Calu3 (cell line): ENCODE data around the gene SPART. TPM values are rescaled to one million over a fixed set of nuclear protein-coding genes. Genes with fewer than 3 reads are reported as not detected.
"Not testable (repeated sequence)": the region's sequence is repeated elsewhere in the genome, so short reads cannot be mapped to it uniquely, and the experiment has no call there.

Experiments
- BruUV-seq: library from RNA; stranded (reverse); fragments of 400-500 nt; replicated peaks from 2 replicates; lab custom pipeline; 2021; lab: Mats Ljungman, UMichigan
- CTCF ChIA-PET: fragments of 300-600 bp; sonication (Branson Sonifier 250); formaldehyde crosslinking; loops from one replicate; lab custom pipeline; 2022; ENCODE audit warnings: antibody characterized with exemption; lab: Charles Lee
- DNase-seq: peaks from one replicate; pipeline ENCODE4 v3.0.0; 2022
- H3K27ac Mint-ChIP-seq: one replicate; pipeline ENCODE4 v1.8.0; 2022; ENCODE audit warnings: mixed read lengths; ENCODE audit not compliant: unreplicated experiment
- H3K27me3 Mint-ChIP-seq: one replicate; pipeline ENCODE4 v1.8.0; 2022; ENCODE audit warnings: mixed read lengths; ENCODE audit not compliant: unreplicated experiment
- H3K36me3 Mint-ChIP-seq: one replicate; pipeline ENCODE4 v1.8.0; 2022; ENCODE audit warnings: mild to moderate bottlenecking, moderate library complexity, mixed read lengths; ENCODE audit not compliant: insufficient read depth, unreplicated experiment
- H3K4me1 Mint-ChIP-seq: one replicate; pipeline ENCODE4 v1.8.0; 2022; ENCODE audit warnings: mild to moderate bottlenecking, low read depth, mixed read lengths; ENCODE audit not compliant: unreplicated experiment
- H3K4me3 Mint-ChIP-seq: one replicate; pipeline ENCODE4 v1.8.0; 2022; ENCODE audit warnings: mild to moderate bottlenecking, low read depth, moderate library complexity, mixed read lengths; ENCODE audit not compliant: unreplicated experiment
- H3K9me3 Mint-ChIP-seq: one replicate; pipeline ENCODE4 v1.8.0; 2022; ENCODE audit warnings: low read depth, mixed read lengths; ENCODE audit not compliant: unreplicated experiment
- intact Hi-C: fragments of 100-400 bp; cut with micrococcal nuclease; formaldehyde crosslinking; loops from one replicate; pipeline ENCODE4 v1.10.0; 2022; ENCODE audit not compliant: unreplicated experiment
- total RNA-seq: library from RNA; stranded (reverse); gene quantifications from 2 replicates; pipeline ENCODE4 v1.2.3, GENCODE V29; 2022
- TF ChIP-seq, protein P1 (sequence below): fragments of 200-600 bp; IDR thresholded peaks from one replicate; pipeline ENCODE4 v1.8.0; 2022; ENCODE audit warnings: antibody characterized with exemption; ENCODE audit not compliant: unreplicated experiment

SPART gene
- total RNA-seq, 1 experiment from 2014 or later = not detected

DNA sequence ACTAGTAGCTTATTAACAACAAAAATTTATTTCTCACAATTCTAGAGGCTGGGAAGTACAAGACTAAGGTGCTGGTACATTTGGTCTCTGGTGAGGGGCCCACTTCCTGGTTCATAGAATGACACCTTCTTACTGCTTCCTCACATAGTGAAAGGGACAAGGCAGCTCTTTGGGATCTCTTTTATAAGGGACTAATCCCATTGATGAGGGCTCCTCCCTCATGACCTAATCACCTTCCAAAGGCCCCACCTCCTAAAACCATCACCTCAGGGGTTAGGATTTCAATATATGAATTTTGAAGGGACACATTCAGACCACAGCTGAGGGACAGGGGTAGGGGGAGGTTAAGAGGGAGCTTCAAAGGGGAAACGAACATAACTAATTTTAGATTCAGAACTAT is 20.3 kb downstream of the SPART start:
- no peak for DNase-seq
- Mint-ChIP-seq H3K9me3 (peaks cover 3% of the 10 kb centered on the region), H3K4me3 (no peak overlapping the region), H3K4me1 (no peaks in the 10 kb centered on the region), H3K36me3 (no peaks in the 10 kb centered on the region), H3K27ac (no peak overlapping the region), H3K27me3 (no peaks in the 10 kb centered on the region)
- TF ChIP-seq, protein P1, sequence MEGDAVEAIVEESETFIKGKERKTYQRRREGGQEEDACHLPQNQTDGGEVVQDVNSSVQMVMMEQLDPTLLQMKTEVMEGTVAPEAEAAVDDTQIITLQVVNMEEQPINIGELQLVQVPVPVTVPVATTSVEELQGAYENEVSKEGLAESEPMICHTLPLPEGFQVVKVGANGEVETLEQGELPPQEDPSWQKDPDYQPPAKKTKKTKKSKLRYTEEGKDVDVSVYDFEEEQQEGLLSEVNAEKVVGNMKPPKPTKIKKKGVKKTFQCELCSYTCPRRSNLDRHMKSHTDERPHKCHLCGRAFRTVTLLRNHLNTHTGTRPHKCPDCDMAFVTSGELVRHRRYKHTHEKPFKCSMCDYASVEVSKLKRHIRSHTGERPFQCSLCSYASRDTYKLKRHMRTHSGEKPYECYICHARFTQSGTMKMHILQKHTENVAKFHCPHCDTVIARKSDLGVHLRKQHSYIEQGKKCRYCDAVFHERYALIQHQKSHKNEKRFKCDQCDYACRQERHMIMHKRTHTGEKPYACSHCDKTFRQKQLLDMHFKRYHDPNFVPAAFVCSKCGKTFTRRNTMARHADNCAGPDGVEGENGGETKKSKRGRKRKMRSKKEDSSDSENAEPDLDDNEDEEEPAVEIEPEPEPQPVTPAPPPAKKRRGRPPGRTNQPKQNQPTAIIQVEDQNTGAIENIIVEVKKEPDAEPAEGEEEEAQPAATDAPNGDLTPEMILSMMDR = no peak
- BruUV-seq = no TSS peak
- intact Hi-C loops = no loop called here
- CTCF ChIA-PET = no interaction called here

DNA sequence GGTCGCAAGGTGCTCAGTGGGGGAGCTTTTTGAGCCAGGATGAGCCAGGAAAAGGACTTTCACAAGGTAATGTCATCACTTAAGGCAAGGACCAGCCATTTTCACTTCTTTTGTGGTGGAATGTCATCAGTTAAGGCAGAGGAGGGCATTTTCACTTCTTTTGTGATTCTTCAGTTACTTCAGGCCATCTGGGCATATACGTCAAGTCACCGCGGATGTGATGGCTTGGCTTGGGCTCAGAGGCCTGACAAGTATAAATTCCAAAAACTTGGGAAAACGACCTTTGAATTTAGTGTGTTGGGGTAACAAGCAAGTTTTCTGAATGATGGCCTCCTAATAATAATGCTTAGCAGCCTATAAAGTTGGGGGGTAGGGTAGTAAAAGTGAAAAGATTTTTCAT is 21.3 kb downstream of the SPART start:
- H3K27ac Mint-ChIP-seq, intact Hi-C loops, BruUV-seq, H3K4me3 Mint-ChIP-seq, H3K9me3 Mint-ChIP-seq, DNase-seq, CTCF ChIA-PET, H3K27me3 Mint-ChIP-seq, H3K36me3 Mint-ChIP-seq, H3K4me1 Mint-ChIP-seq: not testable (repeated sequence)

DNA sequence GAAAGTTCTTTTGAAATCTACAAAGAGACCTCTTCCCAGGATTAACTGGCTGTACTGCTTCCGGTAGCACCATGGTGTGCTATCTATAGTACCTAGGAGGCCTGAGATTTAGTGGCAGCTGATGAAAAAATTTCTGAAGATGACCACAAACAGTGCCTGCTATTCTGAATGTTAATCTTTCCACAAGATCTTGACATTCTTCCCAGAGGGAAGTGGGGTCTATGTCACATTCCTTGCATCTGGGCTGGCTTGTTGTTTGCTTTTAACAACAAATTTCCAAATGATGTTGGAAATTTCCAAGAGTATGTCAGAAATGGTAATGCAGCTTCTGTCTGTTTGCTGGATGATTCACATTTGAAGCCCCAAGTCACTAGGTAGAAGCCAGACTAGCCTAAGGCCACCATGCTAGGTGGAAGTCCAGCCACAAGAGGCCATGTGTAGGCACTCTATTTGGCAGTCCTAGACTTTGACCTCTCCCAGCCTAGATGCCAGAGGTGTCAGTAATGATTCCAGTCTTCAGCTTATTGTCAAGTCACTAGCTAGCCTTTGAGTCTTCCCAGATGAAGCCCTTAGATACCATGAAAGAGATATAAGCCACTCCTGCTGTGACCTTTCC is 22.1 kb downstream of the SPART start:
- DNase-seq = no peak
- Mint-ChIP-seq H3K4me1 (no peaks in the 10 kb centered on the region), H3K9me3 (peaks cover 3% of the 10 kb centered on the region), H3K27me3 (no peaks in the 10 kb centered on the region), H3K4me3 (no peak overlapping the region), H3K36me3 (no peaks in the 10 kb centered on the region), H3K27ac (no peak overlapping the region)
- TF ChIP-seq, protein P1 = no peak
- intact Hi-C loops = no loop called here
- BruUV-seq = no TSS peak
- CTCF ChIA-PET = no interaction called here

DNA sequence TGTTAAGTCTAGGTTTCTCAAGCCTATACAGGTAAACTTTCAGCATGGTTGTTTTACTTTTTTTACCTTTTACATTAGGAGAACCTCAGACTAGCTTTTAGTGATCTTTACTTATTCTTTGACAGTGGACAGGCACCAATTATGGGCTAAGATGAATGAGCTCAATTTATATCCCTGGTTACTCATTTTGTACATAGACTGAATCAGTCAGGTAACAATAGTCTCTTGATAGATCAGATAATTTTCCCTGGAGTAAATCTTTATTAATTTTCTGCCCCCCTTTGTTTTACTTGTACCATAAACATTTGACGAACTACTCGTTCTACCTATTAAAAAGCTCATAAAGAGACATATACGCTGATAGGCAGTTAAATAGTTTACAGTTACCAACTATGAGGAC is 22.8 kb downstream of the SPART start:
- Mint-ChIP-seq H3K27me3 (no peaks in the 10 kb centered on the region), H3K36me3 (no peaks in the 10 kb centered on the region), H3K4me3 (no peak overlapping the region), H3K4me1 (no peaks in the 10 kb centered on the region), H3K27ac (no peak overlapping the region), H3K9me3 (peaks cover 3% of the 10 kb centered on the region)
- DNase-seq = no peak
- intact Hi-C loops = no loop called here
- CTCF ChIA-PET = no interaction called here
- TF ChIP-seq, protein P1 = no peak
- no TSS peak for BruUV-seq

DNA sequence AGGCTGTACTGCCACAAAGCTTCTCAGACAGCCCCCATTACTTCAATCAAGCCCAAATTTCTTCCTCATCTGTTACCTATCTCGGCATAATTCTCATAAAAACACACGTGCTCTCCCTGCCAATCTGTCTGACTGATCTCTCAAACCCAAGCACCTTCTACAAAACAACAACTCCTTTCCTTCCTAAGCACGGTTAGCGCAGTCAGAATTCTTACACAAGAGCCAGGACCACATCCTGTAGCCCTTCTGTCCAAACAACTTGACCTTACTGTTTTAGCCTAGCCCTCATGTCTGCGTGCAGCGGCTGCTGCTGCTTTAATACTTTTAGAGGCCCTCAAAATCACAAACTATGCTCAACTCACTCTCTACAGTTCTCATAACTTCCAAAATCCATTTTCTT is 26.4 kb downstream of the SPART start:
- H3K27ac Mint-ChIP-seq, BruUV-seq: not testable (repeated sequence)

More for the DNA sequence above, 26.4 kb downstream of the SPART start:
- H3K4me1 Mint-ChIP-seq, H3K9me3 Mint-ChIP-seq, H3K36me3 Mint-ChIP-seq, H3K27me3 Mint-ChIP-seq, intact Hi-C loops, H3K4me3 Mint-ChIP-seq, CTCF ChIA-PET, DNase-seq: not testable (repeated sequence)
